ENCODE results near the gene HBA2. TPM values are rescaled to one million over a fixed set of nuclear protein-coding genes. Genes with fewer than 3 reads are reported as not detected.
"Not testable (repeated sequence)": the region's sequence is repeated elsewhere in the genome, so short reads cannot be mapped to it uniquely, and the experiment has no call there.

HBA2 gene
- total RNA-seq, 1 donor from 2014 or later: 803 TPM

GRCh38 chr16:194516-194915 lies 21.8 kb downstream of the HBA2 start:
- no peak for DNase-seq

GRCh38 chr16:200388-200787 lies 27.7 kb downstream of the HBA2 start:
- DNase-seq: no peak

GRCh38 chr16:203246-203645 lies 30.6 kb downstream of the HBA2 start:
- no peak for DNase-seq

- not testable (repeated sequence) for DNase-seq
Measured at GRCh38 chr16:204046-204445, 31.4 kb downstream of the HBA2 start.

- not testable (repeated sequence) for DNase-seq
Measured at GRCh38 chr16:209359-209758, 36.7 kb downstream of the HBA2 start.

GRCh38 chr16:211631-212180 lies 39.0 kb downstream of the HBA2 start:
- DNase-seq: not testable (repeated sequence)

GRCh38 chr16:212999-213398 lies 40.3 kb downstream of the HBA2 start:
- DNase-seq: no peak

- no peak for DNase-seq
Measured at GRCh38 chr16:220021-220420, 47.3 kb downstream of the HBA2 start.

Small RNA genes within 50 kb of the gene (small RNA-seq; reads per million reads assigned to genes)
- gene RF00019 (ENCODE audit: low replicate concordance): not detected

Other genes starting within 250 kb of the HBA2 start
- 4.5 TPM for gene POLR3K, start 119.3 kb upstream of the HBA2 start, total RNA-seq
- gene SNRNP25, start 119.0 kb upstream of the HBA2 start, total RNA-seq: 13.0 TPM
- gene RHBDF1, start 100.2 kb upstream of the HBA2 start, total RNA-seq: 33.0 TPM
- 42.0 TPM for gene MPG, start 94.7 kb upstream of the HBA2 start, total RNA-seq
- 15.7 TPM for gene NPRL3, start 34.2 kb upstream of the HBA2 start, total RNA-seq
- gene HBZ, start 20.2 kb upstream of the HBA2 start, total RNA-seq: 6.7 TPM
- 19.6 TPM for gene HBM, start 6.9 kb upstream of the HBA2 start, total RNA-seq
- 357 TPM for gene HBA1, start 3.8 kb downstream of the HBA2 start, total RNA-seq
- gene HBQ1, start 7.6 kb downstream of the HBA2 start, total RNA-seq: not detected
- 60.5 TPM for gene LUC7L, start 56.6 kb downstream of the HBA2 start, total RNA-seq
- 92.7 TPM for gene FAM234A, start 61.9 kb downstream of the HBA2 start, total RNA-seq
- gene RGS11, start 103.1 kb downstream of the HBA2 start, total RNA-seq: 2.3 TPM
- gene ARHGDIG, start 107.7 kb downstream of the HBA2 start, total RNA-seq: 1.7 TPM
- gene PDIA2, start 110.3 kb downstream of the HBA2 start, total RNA-seq: 2.7 TPM
- gene AXIN1, start 179.8 kb downstream of the HBA2 start, total RNA-seq: 18.3 TPM
- gene MRPL28, start 197.7 kb downstream of the HBA2 start, total RNA-seq: 41.7 TPM
- 29.6 TPM for gene PGAP6, start 209.1 kb downstream of the HBA2 start, total RNA-seq
- 22.8 TPM for gene NME4, start 224.3 kb downstream of the HBA2 start, total RNA-seq
- gene DECR2, start 229.0 kb downstream of the HBA2 start, total RNA-seq: 14.1 TPM

Data from tongue (tissue), 3 donors.